ENCODE data around the gene TCF12. TPM values are rescaled to one million over a fixed set of nuclear protein-coding genes. Genes with fewer than 3 reads are reported as not detected.
"Not testable (repeated sequence)": the region's sequence is repeated elsewhere in the genome, so short reads cannot be mapped to it uniquely, and the experiment has no call there.

Gene TCF12
- total RNA-seq, 2 donors from 2014 or later, result 69.4 to 140 TPM

DNA sequence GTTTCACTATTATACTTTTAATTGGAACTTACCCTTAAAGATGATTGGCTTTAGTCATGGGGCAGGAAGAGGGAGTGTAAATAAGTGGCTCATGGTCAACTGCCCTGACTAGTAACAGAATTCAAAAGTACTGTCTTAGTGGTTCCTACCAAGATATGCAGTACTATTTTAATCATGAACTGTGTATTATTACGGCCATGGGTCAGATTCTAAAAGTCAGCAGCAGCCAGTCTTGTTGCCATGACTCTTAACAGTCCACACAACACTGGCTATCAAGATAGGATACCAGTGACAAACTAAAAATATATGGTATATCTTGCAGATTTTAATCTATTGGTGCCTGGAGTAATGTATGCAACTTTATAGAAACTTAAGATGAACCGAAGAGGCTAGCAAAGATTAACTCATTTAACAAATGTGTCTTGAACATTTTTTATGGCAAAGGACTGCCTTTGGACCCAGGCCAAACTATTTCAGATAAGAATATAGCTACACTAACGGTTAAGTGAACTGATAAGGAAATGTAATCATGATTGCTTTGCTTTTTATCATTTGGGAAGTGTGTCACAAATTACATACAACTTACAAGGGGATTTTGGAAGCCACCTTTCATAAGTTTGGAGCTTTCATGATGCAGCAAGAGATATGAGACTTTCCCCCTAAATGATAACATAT is 163.7 kb downstream of the TCF12 start:
- no peak overlapping the region for H3K4me3 Mint-ChIP-seq
- no peak for ATAC-seq
- no peak overlapping the region for H3K27ac Mint-ChIP-seq

DNA sequence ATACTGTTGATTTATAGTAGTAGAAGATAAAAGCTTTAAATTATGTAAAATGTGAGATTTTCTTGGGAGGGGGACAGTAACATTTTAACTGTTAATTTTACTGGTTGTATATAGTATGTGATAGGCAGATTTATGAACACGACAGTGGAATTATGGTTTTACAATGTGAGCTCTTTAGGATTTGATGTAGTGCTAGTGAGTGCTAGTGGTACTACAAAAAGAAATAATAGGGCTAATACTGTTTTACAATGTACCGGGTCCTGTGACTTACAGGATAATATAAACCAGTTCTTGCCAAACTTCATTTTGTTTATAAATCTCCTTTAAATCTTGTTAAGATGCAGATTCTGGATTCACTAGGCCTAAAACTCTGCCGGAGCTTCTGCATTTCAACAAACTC is 165.7 kb downstream of the TCF12 start:
- no peak for ATAC-seq
- Mint-ChIP-seq H3K27me3 (no peaks in the 10 kb centered on the region), H3K36me3 (no peaks in the 10 kb centered on the region), H3K4me3 (no peak overlapping the region), H3K4me1 (ENCODE audit: low read depth in 2 of 2) (peaks cover 26 to 43% of the 10 kb centered on the region in 2 donors), H3K27ac (no peak overlapping the region), H3K9me3 (no peaks in the 10 kb centered on the region)
- no peak for DNase-seq (ENCODE audit: low spot score)

More for the DNA sequence above, 163.7 kb downstream of the TCF12 start:
- H3K27me3 Mint-ChIP-seq, result no peaks in the 10 kb centered on the region
- H3K4me1 Mint-ChIP-seq (ENCODE audit: low read depth in 2 of 2), result peaks cover 30 to 31% of the 10 kb centered on the region in 2 donors
- H3K9me3 Mint-ChIP-seq, result no peaks in the 10 kb centered on the region
- no peaks in the 10 kb centered on the region for H3K36me3 Mint-ChIP-seq
- DNase-seq (ENCODE audit: low spot score), result no peak

- Mint-ChIP-seq H3K9me3 (no peaks in the 10 kb centered on the region), H3K27ac (no peak overlapping the region), H3K27me3 (no peaks in the 10 kb centered on the region), H3K36me3 (no peaks in the 10 kb centered on the region), H3K4me3 (no peak overlapping the region), H3K4me1 (ENCODE audit: low read depth in 2 of 2) (peaks cover 20 to 48% of the 10 kb centered on the region in 2 donors)
- ATAC-seq, result no peak
- no peak for DNase-seq (ENCODE audit: low spot score)
Measured at GRCh38 chr15:57085267-57085666, 166.8 kb downstream of the TCF12 start.

- DNase-seq (ENCODE audit: low spot score) (no peak), ATAC-seq (no peak)
- Mint-ChIP-seq H3K9me3 (no peaks in the 10 kb centered on the region), H3K4me1 (ENCODE audit: low read depth in 2 of 2) (peaks cover 8 to 41% of the 10 kb centered on the region in 2 donors), H3K36me3 (no peaks in the 10 kb centered on the region), H3K27ac (no peak overlapping the region), H3K4me3 (no peak overlapping the region), H3K27me3 (no peaks in the 10 kb centered on the region)
Measured at GRCh38 chr15:57086857-57087427, 168.5 kb downstream of the TCF12 start.

GRCh38 chr15:57089815-57090495 is 171.5 kb downstream of the TCF12 start:
- ATAC-seq (no peak), DNase-seq (ENCODE audit: low spot score) (no peak)
- Mint-ChIP-seq H3K36me3 (no peaks in the 10 kb centered on the region), H3K27ac (no peak overlapping the region), H3K4me1 (ENCODE audit: low read depth in 2 of 2) (peaks cover 2 to 35% of the 10 kb centered on the region in 2 donors), H3K4me3 (no peak overlapping the region), H3K9me3 (no peaks in the 10 kb centered on the region), H3K27me3 (no peaks in the 10 kb centered on the region)

- H3K4me3 Mint-ChIP-seq, result no peak overlapping the region
- no peaks in the 10 kb centered on the region for H3K9me3 Mint-ChIP-seq
- no peaks in the 10 kb centered on the region for H3K36me3 Mint-ChIP-seq
- no peaks in the 10 kb centered on the region for H3K27me3 Mint-ChIP-seq
- H3K27ac Mint-ChIP-seq, result no peak overlapping the region
- H3K4me1 Mint-ChIP-seq (ENCODE audit: low read depth in 2 of 2), result peaks cover 0 to 30% of the 10 kb centered on the region in 2 donors
- DNase-seq (ENCODE audit: low spot score), result no peak
- no peak for ATAC-seq
Measured at GRCh38 chr15:57090496-57090859, 172.0 kb downstream of the TCF12 start.

GRCh38 chr15:57091636-57092035 is 173.2 kb downstream of the TCF12 start:
- Mint-ChIP-seq H3K4me3 (no peak overlapping the region), H3K36me3 (no peaks in the 10 kb centered on the region), H3K4me1 (ENCODE audit: low read depth in 2 of 2) (peaks cover 0 to 30% of the 10 kb centered on the region in 2 donors), H3K9me3 (no peaks in the 10 kb centered on the region), H3K27ac (no peak overlapping the region), H3K27me3 (no peaks in the 10 kb centered on the region)
- ATAC-seq, result no peak
- DNase-seq (ENCODE audit: low spot score), result no peak

- ATAC-seq (no peak), DNase-seq (ENCODE audit: low spot score) (no peak)
- Mint-ChIP-seq H3K27me3 (no peaks in the 10 kb centered on the region), H3K9me3 (no peaks in the 10 kb centered on the region), H3K4me3 (no peak overlapping the region), H3K4me1 (ENCODE audit: low read depth in 2 of 2) (peaks cover 0 to 30% of the 10 kb centered on the region in 2 donors), H3K36me3 (no peaks in the 10 kb centered on the region), H3K27ac (no peak overlapping the region)
Measured at GRCh38 chr15:57092252-57092651, 173.8 kb downstream of the TCF12 start.

GRCh38 chr15:57094321-57095257 is 176.1 kb downstream of the TCF12 start:
- Mint-ChIP-seq H3K36me3 (no peaks in the 10 kb centered on the region), H3K4me3 (no peak overlapping the region), H3K9me3 (no peaks in the 10 kb centered on the region), H3K4me1 (ENCODE audit: low read depth in 2 of 2) (peaks cover 8 to 19% of the 10 kb centered on the region in 2 donors), H3K27ac (no peak overlapping the region), H3K27me3 (no peaks in the 10 kb centered on the region)
- DNase-seq (ENCODE audit: low spot score) (no peak), ATAC-seq (no peak)

DNA sequence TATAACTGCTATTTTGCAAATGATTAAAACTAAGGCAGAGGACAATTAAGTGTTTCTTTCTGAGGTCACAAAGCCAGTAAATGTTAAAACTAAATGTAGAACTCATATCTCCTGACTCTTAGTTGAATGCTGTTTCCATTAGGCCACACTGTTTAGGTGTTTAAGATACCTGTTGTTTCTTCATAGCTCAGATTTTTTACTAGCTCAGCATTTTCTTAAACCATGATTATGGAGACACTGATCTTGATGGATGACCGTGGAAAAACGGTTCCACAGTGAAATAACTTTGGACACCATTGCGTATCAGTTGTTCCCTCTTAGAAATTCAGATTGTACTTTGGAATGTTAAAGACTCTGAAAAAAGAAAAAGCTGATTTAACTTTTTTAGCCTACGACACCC is 177.5 kb downstream of the TCF12 start:
- Mint-ChIP-seq H3K4me3 (no peak overlapping the region), H3K27me3 (no peaks in the 10 kb centered on the region), H3K4me1 (ENCODE audit: low read depth in 2 of 2) (peaks cover 8 to 12% of the 10 kb centered on the region in 2 donors), H3K27ac (no peak overlapping the region), H3K36me3 (no peaks in the 10 kb centered on the region), H3K9me3 (no peaks in the 10 kb centered on the region)
- ATAC-seq, result no peak
- DNase-seq (ENCODE audit: low spot score), result no peak

DNA sequence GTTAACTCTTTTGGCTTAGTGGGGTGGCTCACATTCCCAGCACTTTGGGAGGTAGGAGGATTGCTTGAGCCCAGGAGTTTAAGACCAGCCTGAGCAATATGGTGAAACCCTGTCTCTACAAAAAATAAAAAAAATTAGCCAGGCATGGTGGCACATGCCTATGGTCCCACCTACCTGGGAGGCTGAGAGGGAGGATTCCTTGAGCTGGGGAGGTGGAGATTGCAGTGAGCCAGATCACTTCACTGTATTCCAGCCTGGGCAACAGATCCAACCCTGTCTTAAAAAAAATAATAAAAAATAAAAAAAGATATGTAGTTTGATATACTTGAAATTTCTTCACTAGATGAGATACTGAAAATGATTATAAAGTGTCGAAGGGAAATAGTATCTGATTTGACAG is 178.8 kb downstream of the TCF12 start:
- ATAC-seq (no peak), DNase-seq (ENCODE audit: low spot score) (no peak)
- Mint-ChIP-seq H3K4me1 (ENCODE audit: low read depth in 2 of 2) (peaks cover 5 to 8% of the 10 kb centered on the region in 2 donors), H3K27ac (no peak overlapping the region), H3K27me3 (no peaks in the 10 kb centered on the region), H3K9me3 (no peaks in the 10 kb centered on the region), H3K4me3 (no peak overlapping the region), H3K36me3 (no peaks in the 10 kb centered on the region)

DNA sequence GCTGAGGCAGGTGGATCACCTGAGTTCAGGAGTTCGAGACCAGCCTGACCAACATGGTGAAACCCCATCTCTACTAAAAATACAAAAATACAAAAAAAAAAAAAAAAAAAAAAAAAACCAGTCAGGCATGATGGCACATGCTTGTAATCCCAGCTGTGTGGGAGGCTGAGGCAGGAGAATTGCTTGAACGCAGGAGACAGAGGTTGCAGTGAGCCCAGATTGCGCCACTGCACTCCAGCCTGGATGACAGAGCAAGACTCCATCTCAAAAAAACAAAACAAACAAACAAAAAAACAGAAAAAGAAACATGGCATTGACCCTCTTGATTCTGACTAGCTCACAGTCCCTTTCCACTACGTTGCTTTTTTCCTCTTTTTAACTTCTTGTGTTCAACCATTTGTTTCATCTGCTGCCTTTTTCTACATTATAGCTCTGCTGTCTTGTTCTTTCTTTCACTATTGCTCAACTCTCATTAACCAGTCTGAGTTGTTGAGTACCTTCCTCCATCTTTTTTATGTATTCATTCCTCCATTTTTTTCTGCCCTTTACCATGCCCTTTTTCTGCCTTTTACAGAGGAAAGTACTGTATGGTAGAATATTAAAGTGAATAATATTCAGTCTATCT is 179.6 kb downstream of the TCF12 start:
- H3K9me3 Mint-ChIP-seq; H3K27me3 Mint-ChIP-seq; H3K27ac Mint-ChIP-seq; H3K36me3 Mint-ChIP-seq; H3K4me1 Mint-ChIP-seq (ENCODE audit: low read depth in 2 of 2); DNase-seq (ENCODE audit: low spot score); ATAC-seq; H3K4me3 Mint-ChIP-seq: not testable (repeated sequence)

DNA sequence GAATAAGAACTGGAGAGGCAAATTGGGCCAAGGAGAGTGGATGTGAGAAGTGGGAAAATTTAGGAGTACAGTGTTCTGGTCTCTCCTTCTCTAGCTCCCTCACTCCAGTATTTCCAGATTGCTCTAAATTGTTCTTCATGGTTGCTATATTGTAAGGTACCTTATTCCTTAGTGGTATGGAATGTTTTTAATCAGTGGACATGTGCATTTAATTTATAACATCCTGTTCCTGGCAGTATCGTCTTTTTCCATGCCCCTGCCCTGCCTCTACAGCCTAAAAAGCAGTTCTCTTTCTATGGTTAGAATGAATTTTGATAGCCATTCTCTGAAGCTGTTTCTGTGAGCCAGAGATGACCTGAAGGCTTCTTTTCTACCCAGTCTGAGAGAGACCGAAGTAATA is 180.5 kb downstream of the TCF12 start:
- H3K36me3 Mint-ChIP-seq, result no peaks in the 10 kb centered on the region
- no peaks in the 10 kb centered on the region for H3K9me3 Mint-ChIP-seq
- peaks cover 5 to 8% of the 10 kb centered on the region in 2 donors for H3K4me1 Mint-ChIP-seq (ENCODE audit: low read depth in 2 of 2)
- no peak overlapping the region for H3K27ac Mint-ChIP-seq
- H3K27me3 Mint-ChIP-seq, result no peaks in the 10 kb centered on the region
- H3K4me3 Mint-ChIP-seq, result no peak overlapping the region
- DNase-seq (ENCODE audit: low spot score), result no peak
- no peak for ATAC-seq

All from natural killer cell treated with Interleukin-12 subunit alpha and Interleukin-12 subunit beta and Interleukin-15 and Interleukin-18, amount 100 ng/mL, for 72 hours (primary cell).